Gastroesophageal sphincter (tissue), 4 donors: Measurements from ENCODE around the gene INPP5E. TPM values are rescaled to one million over a fixed set of nuclear protein-coding genes. Genes with fewer than 3 reads are reported as not detected.
"Not testable (repeated sequence)": the region's sequence is repeated elsewhere in the genome, so short reads cannot be mapped to it uniquely, and the experiment has no call there.

Experiments used
- ATAC-seq: fragments of 150-250 bp; one replicate; pipeline ENCODE4 v1.9.1; 2016; ENCODE audit warnings: mild to moderate bottlenecking, moderate library complexity
- H3K27ac ChIP-seq, 4 donors: fragments of 200-600 bp; sonication (generic) in 3 of 4; 1 replicate in 3 of 4; 2 replicates in 1 of 4; pipeline ENCODE4 v1.5.1; 2016 to 2019
- H3K27me3 ChIP-seq: fragments of 200-600 bp; sonication (generic); one replicate; pipeline ENCODE4 v1.5.1; 2019
- H3K36me3 ChIP-seq, 2 donors: fragments of 200-600 bp; sonication (generic); one replicate each; pipeline ENCODE4 v1.5.1; 2019; ENCODE audit warnings: control low read depth in 1 of 2
- H3K4me1 ChIP-seq, 3 donors: fragments of 200-600 bp; sonication (generic); 1 replicate in 2 of 3; 2 replicates in 1 of 3; pipeline ENCODE4 v1.5.1; 2016 to 2019; ENCODE audit warnings: control low read depth in 2 of 3
- H3K4me3 ChIP-seq, 2 donors: fragments of 200-600 bp; sonication (generic); one replicate each; pipeline ENCODE4 v1.5.1; 2019; ENCODE audit warnings: mild to moderate bottlenecking in 1 of 2, moderate library complexity in 1 of 2
- H3K9me3 ChIP-seq, 3 donors: fragments of 200-600 bp; sonication (generic); one replicate each; pipeline ENCODE4 v1.5.1; 2017 to 2019; ENCODE audit warnings: control low read depth in 2 of 3
- EP300 ChIP-seq: sonication (generic); formaldehyde crosslinking; IDR thresholded peaks from one replicate; pipeline ENCODE4 v1.6.1; 2017; ENCODE audit warnings: antibody characterized with exemption, mild to moderate bottlenecking
- POLR2A ChIP-seq, 2 donors: fragments of 450-650 bp; IDR thresholded peaks; one replicate each; pipeline ENCODE4 v1.6.1; 2017; ENCODE audit warnings: antibody characterized with exemption in 2 of 2, mild to moderate bottlenecking in 2 of 2, moderate library complexity in 1 of 2
- POLR2AphosphoS5 ChIP-seq: sonication (generic); formaldehyde crosslinking; IDR thresholded peaks from one replicate; pipeline ENCODE4 v1.6.1; 2017; ENCODE audit warnings: antibody characterized with exemption
- WGBS, 2 donors: methylation state at CpG; one replicate each; pipeline ENCODE4 v1.1.5; 2018; ENCODE audit warnings: low coverage in 1 of 2; 5-methylcytosine and 5-hydroxymethylcytosine counted together
- total RNA-seq, 4 donors: library from RNA; depleted of rRNA; stranded (reverse); fragments of >200 nt; gene quantifications; one replicate each; pipeline ENCODE4 v1.1.0, GENCODE V29; 2016
- TF ChIP-seq, protein P1 (sequence below), 4 experiments: fragments of 200-600 bp in 2 of 4; fragments of 450-650 bp in 2 of 4; sonication (generic) in 1 of 4; IDR thresholded peaks; one replicate each; pipeline ENCODE4 v1.5.1; 2017 to 2019; ENCODE audit warnings: antibody characterized with exemption in 4 of 4, mild to moderate bottlenecking in 2 of 4, moderate library complexity in 2 of 4

Gene INPP5E
- total RNA-seq, 4 donors from 2014 or later, result 7.2 to 13.1 (median 10.0) TPM

DNA sequence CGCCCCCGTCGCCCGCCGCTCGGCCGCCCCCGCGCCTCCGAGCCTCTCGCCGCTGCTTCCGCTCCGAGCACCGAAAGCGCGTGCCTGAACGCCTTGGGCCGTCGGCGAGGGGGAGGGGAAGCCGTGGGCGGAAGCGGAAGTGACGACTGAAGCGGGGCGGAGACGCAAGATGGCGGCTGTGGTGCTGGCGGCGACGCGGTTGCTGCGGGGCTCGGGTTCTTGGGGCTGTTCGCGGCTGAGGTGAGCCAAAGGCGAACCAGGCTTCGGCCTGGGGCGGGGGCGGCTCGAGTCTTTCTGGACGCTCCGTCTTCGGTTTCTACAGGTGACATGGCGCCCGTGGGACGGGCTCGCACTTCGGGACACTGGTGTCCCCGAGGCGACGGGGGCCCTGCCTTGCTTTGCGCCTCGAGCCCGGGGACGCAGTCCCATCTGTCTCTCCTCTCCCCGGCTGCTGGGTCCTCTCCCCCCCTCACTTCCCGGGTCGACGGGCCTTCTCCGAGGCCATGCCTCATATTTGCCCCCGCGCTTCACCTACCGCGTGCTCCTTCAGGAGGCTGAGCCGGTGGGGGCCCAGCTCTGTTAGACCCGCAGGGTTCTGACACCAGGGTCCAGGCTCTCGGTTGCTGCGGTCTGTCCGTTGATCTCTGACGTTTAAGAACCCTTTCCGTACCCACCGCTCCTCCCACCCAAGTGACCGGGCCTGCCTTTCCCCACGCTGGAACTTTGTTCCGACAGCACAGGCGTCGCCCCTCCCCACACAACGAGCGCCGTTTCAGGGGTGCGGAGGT is 29.0 kb downstream of the INPP5E start, which contains the start of the genes ENTR1 and PMPCA:
Gene ENTR1 (minus strand): TSS at position 115 of the 788 bp plus-strand sequence. CDS start 217 bp downstream, outside the sequence.
Gene PMPCA (plus strand): TSS at position 159 of the 788 bp plus-strand sequence. CDS start 11 bp downstream, at position 170.
- peak within 1 kb of the TSS; percentile 68 to 92 (median 87) for H3K27ac ChIP-seq
- H3K9me3 ChIP-seq, result no peaks in the 10 kb centered on the region
- H3K4me1 ChIP-seq, result peaks cover 0 to 40% (median 12%) of the 10 kb centered on the region in 3 donors
- WGBS, 2 donors, result 0% methylated on average over 2 to 4 of the region's 83 CpGs
- H3K27me3 ChIP-seq, result no peaks in the 10 kb centered on the region
- TF ChIP-seq, protein P1, sequence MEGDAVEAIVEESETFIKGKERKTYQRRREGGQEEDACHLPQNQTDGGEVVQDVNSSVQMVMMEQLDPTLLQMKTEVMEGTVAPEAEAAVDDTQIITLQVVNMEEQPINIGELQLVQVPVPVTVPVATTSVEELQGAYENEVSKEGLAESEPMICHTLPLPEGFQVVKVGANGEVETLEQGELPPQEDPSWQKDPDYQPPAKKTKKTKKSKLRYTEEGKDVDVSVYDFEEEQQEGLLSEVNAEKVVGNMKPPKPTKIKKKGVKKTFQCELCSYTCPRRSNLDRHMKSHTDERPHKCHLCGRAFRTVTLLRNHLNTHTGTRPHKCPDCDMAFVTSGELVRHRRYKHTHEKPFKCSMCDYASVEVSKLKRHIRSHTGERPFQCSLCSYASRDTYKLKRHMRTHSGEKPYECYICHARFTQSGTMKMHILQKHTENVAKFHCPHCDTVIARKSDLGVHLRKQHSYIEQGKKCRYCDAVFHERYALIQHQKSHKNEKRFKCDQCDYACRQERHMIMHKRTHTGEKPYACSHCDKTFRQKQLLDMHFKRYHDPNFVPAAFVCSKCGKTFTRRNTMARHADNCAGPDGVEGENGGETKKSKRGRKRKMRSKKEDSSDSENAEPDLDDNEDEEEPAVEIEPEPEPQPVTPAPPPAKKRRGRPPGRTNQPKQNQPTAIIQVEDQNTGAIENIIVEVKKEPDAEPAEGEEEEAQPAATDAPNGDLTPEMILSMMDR (IDR thresholded peaks at IDR 0.05), result no peak
- TF ChIP-seq EP300 (no peak), POLR2A (IDR thresholded peaks at IDR 0.05) (peak; percentile 87 to 90), POLR2AphosphoS5 (peak; percentile 99)
- H3K4me3 ChIP-seq, result peak within 1 kb of the TSS; percentile 94 to 96
- H3K36me3 ChIP-seq, result peaks cover 0 to 63% of the 10 kb centered on the region in 2 donors
- peak; percentile 96 for ATAC-seq

- WGBS, 2 donors, result 67% methylated on average over 3 of the region's 71 CpGs; no CpG with 5 or more reads in 1 of the 2 donors
- H3K36me3 ChIP-seq, result peaks cover 0 to 63% of the 10 kb centered on the region in 2 donors
These were observed 29.8 kb downstream of the INPP5E start for GRCh38 chr9:136409557-136410455.

GRCh38 chr9:136407911-136408310 is 31.7 kb downstream of the INPP5E start:
- TF ChIP-seq EP300 (no peak), POLR2A (IDR thresholded peaks at IDR 0.05) (no peak)
- TF ChIP-seq, protein P1 (IDR thresholded peaks at IDR 0.05), result no peak

More at GRCh38 chr9:136409557-136410455, 29.8 kb downstream of the INPP5E start:
- Histone ChIP-seq H3K27ac (peak overlapping the region; percentile 31 to 92 (median 87)), H3K4me1 (peaks cover 0 to 40% (median 12%) of the 10 kb centered on the region in 3 donors), H3K4me3 (peak overlapping the region; percentile 64 to 96), H3K9me3 (no peaks in the 10 kb centered on the region), H3K27me3 (no peaks in the 10 kb centered on the region)
- TF ChIP-seq EP300 (no peak), POLR2AphosphoS5 (no peak)
- TF ChIP-seq, protein P1 (IDR thresholded peaks at IDR 0.05), result peak in 1 of 4 experiments; percentile 6
- ATAC-seq, result peak; percentile 14

GRCh38 chr9:136407061-136407460 is 32.6 kb downstream of the INPP5E start:
- 93% methylated on average over 21 of the region's 28 CpGs; no CpG with 5 or more reads in 1 of the 2 donors for WGBS, 2 donors
- not testable (repeated sequence) for ATAC-seq, H3K4me3 ChIP-seq, H3K27me3 ChIP-seq, H3K9me3 ChIP-seq, H3K27ac ChIP-seq
- peaks cover 0 to 58% of the 10 kb centered on the region in 2 donors for H3K36me3 ChIP-seq
- H3K4me1 ChIP-seq, result peaks cover 0 to 31% (median 12%) of the 10 kb centered on the region in 3 donors

More at GRCh38 chr9:136407911-136408310, 31.7 kb downstream of the INPP5E start:
- Histone ChIP-seq H3K4me1 (peaks cover 0 to 36% (median 12%) of the 10 kb centered on the region in 3 donors), H3K27ac (no peak overlapping the region), H3K4me3 (no peak overlapping the region), H3K36me3 (peaks cover 0 to 59% of the 10 kb centered on the region in 2 donors), H3K27me3 (no peaks in the 10 kb centered on the region), H3K9me3 (no peaks in the 10 kb centered on the region)
- 68 to 88% methylated on average over 4 to 5 of the region's 7 CpGs for WGBS, 2 donors
- no peak for ATAC-seq

- H3K9me3 ChIP-seq, H3K27ac ChIP-seq, H3K4me3 ChIP-seq, H3K27me3 ChIP-seq, ATAC-seq: not testable (repeated sequence)
- WGBS, 2 donors, result 89% methylated on average over 4 of the region's 10 CpGs; no CpG with 5 or more reads in 1 of the 2 donors
- H3K36me3 ChIP-seq, result peaks cover 0 to 63% of the 10 kb centered on the region in 2 donors
- H3K4me1 ChIP-seq, result peaks cover 0 to 20% (median 9%) of the 10 kb centered on the region in 3 donors
These were observed 33.7 kb downstream of the INPP5E start for GRCh38 chr9:136405904-136406303.
